GM21529 (cell line): ENCODE data around the gene CENPE.
A peak's percentile ranks its signal among the peaks of the same experiment; 100 is the strongest.

Experiments
- ATAC-seq: cut with Tn5 transposase; IDR thresholded peaks from one replicate; pipeline ENCODE4 v1.9.1; 2021; ENCODE audit not compliant: unreplicated experiment

Gene CENPE

DNA sequence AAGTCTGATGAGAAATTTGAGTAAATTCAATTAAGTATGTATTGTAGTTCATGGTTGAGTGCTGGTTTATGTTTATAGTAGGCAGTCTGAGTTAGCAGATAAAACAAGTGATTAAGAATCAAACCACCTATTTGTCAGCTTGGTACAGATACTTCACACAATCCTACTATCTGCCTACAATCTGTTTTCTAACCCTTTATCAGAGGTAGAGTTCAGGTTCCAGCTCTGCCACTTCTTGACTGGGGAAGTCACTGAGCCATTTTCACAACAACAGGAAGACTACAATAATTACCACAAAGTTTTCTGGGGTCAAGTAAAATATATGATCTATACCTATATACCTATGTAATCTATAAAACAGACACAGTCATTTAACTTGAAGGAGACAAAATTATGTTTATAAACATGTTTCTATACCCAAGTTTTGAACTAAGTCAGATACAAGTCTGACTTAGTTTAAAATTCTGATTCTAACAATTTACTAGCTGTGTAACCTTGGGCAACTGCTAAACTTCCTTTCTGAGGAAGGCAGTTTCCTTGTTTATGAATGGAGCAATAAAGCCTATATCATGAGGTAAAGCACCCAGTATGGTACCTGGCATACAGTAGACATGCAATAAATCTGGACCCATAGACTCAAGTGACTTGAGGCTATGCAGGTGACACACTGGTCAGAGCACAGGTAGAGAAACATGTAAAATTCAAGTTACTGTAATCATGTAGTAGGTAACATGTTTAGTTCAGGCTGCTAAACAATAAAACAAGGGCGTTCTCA, 61.3 kb downstream of the CENPE start:
- no peak for ATAC-seq

DNA sequence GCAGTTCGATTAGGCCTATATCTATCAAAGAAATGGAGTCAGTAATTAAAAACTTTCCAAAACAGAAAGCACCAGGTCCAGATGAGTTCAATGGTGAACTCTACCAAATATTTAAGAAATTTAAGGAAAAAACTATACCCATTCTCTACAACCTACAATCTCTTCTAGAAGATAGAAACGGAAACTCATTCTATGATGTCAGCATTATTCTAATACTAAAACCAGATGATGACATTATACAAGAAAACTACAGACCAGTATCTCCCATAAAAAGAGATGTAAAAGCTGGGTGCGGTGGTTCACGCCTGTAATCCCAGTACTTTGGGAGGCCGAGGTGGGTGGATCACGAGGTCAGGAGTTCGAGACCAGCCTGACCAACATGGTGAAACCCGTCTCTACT, 69.0 kb downstream of the CENPE start:
- ATAC-seq = no peak

DNA sequence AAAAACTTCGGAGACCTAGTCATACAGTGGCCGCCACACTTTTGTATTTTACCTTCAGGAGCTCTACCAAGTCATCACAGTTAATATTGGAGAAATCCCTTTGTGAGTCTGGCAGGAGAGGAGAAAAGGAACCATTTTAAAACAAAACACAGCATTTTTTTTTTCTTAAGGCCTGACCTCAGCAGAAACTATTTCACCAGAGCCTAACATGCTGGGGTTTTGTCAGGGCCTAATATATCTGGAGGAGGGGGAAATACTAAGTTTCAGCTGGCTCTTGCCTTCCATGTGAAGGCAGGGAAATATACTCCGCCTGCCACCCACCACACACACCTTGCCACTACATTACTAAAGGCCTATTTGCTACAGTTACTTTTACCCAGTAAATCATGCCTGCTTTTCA, 72.0 kb downstream of the CENPE start:
- ATAC-seq = no peak

DNA sequence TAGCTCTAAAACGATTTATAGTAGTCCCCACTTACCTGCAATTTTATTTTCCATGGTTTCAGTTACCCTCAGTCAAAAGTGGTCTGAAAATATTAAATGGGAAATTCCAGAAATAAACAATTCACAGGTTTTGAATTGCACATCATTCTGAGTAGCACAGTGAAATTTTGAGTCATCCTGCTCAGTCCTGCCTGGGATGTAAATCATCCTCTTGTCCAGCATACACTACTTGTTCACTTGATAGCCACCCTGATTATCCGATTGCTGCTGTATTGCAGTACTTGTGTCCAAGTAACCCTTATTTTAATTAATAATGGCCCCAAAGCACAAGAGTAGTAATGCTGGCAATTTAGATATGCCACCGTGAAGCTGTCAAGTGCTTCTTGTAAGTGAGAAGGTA, 75.0 kb downstream of the CENPE start:
- no peak for ATAC-seq

DNA sequence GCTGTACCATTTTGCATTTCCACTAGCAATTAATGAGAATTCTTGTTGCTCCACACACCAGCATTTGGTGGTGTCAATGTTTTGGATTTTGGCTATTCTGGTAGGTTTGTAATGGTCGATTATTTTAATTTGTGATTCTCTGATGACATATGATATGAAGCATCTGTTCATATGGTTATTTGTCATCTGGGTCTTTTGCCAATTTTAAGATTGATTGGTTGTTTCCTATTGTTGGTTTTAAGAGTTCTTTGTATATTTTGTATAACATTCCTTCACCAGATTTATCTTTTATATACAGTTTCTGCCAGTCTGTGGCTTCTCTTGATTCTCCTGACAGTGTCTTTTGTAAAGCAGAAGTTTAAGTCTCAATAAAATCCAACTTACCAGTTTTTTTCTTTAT, 80.0 kb downstream of the CENPE start:
- no peak for ATAC-seq

DNA sequence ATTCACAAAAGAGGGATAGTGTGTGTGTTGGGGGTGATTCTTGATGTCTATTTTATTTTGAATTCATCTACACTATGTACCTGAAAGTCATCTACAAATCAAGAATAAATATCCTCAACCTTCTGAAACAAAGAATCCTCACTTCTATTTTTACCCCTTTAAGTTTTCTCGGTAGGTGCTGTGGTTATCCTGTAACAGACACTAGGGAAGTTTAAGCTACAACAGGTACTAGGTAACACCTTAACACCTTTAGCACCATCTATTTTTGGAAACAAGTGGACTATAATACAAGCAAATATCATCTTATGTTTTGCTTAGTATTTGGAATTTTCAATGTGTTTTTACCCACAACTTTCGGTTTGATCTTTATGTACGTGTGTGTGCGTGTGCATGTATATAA, 86.5 kb downstream of the CENPE start:
- no peak for ATAC-seq

DNA sequence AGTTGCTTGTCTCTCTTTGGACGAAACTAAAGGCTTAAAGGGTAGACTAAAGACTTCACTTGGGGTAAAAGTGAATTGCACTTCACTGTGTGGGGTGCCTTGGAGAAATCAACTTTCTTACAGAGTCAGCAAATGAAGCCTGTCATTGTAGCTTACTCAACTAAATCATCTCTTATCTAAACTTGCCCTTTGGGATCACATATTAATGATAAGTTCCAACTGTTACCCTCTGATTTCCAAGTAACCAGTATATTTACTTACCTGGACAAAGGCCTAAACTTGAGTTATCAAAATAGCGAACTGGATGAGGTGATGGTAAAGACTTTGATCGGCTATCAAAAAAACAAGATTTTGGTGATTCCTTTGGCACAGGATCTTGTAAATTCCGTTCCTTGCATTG, 89.6 kb downstream of the CENPE start:
- no peak for ATAC-seq

DNA sequence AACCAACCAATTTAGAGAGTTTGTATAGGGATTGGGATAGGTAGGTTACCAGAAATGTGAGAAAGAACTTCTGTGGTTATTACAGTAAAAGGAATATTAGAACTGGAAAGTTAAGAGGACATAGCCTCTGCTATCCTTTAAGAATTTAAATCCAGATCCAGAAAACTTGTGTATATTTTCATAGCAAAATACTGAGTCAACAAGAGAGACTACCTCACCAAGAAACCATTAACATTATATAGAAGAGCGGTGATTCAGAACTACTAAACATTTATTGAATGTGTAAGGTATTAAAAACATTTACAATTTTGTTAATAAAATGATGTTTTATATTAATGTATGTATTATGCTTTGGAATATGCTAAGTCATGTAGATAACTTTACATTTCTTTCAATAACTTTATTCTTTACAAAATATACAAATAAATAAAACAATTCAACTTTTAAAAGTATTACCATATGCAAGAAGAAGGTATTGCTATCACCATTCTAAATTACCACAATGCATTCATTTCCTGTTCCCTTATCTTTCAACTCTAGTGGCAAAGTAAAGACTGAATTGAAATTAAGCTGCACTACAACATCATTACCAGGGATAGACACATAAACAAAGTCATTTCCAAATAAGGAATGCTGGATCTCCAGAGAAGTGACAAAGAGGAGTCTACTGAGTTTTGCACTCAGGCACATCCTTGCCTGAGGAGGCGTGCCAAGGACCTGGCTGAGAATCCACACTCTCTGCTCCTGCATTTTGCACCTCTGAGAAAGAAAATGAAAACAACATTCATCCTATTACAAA, 92.4 kb downstream of the CENPE start:
- ATAC-seq = no peak

DNA sequence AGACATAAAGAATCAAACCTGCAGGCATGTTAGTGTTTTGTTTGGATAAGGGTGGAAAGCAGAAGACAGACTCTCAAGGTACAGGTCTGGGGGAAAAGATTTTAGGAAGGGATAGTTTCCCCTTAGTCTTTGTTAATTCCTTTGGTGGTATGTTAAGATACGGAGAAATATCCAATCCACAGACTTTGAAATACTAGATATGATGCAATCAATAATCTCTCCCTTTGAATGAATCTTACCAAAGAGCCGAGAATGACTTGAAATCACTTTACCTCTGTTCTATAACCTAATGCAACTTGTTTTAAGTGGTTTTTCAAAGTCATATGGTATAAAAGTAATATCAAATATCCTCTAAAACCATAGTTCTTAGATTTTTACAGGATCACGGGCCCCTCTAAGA, 93.3 kb downstream of the CENPE start:
- no peak for ATAC-seq

DNA sequence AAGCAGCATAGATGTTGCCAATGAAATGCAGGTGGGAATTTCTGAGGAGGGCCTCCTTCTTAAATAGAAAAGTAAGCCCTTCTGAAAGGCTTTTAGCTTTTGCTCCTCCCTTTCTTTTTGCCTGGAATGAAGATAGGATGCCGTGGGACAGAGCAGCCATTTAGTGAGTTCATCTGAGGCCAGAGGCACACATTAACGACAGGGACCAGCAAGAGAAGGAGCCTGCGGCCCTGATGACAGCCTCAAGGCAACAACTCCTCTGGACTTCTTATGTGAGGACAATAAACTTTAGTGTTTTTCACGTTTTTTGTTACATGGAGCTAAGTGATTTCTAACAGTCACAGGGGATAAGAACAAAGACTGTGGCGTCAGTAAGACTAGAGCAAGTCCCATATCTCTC, 97.5 kb downstream of the CENPE start:
- ATAC-seq = no peak

DNA sequence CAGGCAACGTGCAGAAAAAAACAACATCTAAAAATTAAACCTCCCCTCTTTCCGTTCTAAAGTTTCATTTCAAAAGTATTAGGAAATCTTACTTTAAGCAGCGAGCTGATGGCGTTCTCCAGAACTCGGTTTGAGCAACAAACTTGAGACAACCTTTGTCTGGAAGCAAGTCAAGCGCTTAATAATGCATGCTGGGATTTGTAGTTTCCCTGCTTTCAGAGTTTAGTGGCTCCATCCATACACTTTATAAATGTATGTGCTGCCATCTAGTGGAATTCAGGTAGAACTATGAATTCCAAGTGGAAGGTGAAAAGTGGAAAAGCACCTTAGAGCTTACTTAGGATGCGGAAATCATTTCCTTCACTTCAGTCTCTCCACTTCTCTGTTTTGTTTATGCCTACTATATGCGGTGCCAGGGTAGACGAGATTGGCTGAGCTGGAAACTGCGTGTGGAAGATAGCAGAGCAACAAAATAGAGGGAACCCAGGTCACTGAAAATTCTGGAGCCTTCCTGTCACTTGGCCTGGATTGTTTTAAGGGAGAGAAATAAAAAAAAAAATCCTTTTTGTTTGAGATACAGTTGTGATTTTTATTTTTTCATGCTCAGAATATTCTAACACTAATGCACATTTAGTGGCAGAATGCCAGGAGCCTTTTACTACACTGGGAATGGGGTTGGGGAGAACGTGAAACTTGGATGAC, 98.3 kb downstream of the CENPE start, which contains the start of gene BDH2:
TSS of gene BDH2 (minus strand) at position 144 of the 702 bp plus-strand sequence. CDS start 3,580 bp downstream, outside the sequence.
- peak; percentile 98 for ATAC-seq

DNA sequence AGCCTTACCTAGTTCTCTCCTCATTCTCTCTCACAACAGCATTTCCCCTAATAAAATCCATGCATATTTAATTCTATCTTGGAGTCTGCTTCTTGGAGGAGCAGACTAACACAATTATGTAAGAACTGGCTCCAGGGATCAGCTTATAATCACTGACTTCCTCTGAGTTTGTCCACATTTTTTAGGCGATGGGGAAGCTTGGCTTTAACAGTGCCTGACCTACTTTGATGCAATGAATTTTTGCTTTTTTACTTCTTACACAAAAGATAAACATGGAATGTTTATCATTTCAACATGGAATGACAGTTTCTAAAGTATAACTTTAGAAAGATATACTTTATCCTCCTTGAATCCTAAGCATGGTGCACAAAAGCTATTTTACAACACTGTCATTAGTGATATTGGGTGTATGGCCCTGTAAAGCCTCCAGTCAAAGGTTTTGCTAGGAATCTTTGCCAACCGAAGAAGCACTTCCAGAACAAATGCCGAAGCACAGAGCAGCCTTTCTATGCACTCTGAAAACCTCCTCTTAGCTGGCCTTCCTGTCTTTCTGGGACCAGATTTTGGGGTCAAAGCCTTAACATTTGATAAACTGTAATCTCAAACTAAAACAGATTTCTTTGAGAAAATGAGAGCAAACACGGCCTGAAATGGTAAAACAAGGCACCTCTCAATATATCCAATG, 99.2 kb downstream of the CENPE start:
- ATAC-seq = no peak

DNA sequence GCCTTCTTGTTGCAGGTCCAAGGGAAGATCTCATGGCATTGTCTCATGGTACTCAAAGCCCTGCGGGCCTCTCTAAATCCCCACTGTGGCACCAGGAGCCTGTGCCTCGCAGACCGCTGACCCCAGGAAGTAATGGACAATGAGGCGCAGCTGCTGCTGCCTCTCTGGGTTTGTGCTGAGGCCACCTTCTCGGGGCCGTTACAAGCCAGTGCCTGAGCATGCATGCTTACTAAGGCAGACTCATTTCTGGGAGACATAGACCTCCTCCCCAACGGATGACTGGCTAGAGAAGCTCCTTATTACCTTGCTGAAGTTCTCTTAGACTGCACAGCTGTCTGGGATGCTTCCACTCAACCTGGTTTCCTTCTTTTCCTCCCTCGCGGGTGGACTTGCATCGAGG, 99.8 kb downstream of the CENPE start:
- ATAC-seq = no peak

DNA sequence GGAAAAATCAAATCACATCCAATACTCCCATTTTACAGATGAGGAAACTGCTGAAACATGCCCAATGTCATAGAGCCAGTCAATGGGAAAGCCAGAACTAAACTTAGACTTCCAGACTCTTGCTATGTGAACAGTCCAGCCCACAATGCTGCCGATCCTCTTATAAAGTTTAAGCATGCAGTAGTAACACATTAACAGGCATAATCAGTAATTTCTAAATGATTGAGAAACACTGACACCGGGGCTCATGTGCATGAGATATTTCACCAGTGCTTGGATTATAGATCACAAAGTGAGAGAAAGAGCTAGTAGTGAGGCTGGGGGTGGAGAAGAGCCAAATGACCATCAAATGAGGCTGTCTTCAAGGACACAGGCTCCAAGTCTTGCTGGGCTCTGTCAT, 101.0 kb downstream of the CENPE start:
- no peak for ATAC-seq

DNA sequence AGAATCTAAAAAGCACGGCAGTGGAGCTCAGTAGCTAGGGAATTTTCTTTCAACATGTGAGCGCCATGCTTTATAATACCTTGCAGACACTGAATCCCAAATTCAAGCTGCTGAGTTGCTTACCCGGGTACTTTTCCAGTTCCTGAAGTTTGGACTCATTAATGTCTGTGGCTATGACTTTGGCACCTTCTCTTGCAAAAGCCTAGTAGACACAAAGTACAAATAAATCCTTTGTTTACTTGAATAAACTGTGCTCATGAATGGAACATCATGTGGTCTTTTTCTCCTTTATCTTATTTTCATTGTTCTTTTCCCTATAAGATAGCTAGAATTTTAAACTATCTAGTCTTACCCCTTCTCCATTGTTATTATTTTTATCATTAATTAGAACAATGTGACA, 103.1 kb downstream of the CENPE start:
- ATAC-seq = no peak

DNA sequence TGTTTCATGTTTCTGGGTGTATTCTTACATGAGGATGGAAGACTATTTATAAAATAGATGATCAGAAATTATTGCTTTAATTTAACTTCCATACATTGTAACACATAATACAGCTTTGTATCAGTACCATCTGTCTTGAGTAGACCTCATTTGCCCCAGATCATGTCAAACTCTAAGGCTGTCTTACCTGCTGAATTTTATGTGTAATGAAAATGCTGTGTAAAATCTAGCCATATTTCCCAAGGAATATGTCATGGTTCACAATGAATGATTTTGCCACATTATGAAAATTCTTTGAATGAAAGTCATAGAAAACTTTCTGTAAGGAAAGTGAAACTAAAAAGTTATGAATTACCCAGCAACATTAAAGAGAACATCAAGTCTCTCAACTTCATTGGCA, 105.9 kb downstream of the CENPE start:
- ATAC-seq = peak; percentile 33

DNA sequence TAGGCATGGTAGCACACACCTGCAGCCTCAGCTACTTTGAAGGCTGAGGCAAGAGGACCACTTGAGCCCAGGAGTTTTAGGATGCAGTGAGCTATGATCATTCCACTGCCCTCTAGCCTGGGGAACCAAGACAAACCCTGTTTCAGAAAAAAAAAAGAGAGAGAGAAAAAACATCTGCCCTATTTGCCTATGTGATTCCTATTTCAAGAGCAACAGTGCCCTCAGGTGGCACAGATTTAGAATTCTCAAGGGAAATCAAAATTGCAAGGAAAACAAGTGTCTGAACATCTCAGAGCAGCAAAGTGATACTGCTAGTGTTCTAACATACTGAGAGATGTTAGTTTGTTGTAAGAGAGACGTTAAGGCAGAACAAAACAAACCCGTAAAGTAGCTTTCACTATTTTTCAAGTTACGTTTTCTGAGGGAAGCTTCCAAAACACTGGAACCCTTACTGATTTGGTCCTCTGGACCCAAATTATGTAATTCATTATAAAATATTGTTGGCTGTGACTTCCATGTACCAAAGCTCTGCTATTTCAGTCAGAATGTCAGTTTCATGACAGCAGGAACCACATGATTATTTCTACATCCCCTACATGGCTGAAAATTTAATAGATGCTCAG, 106.4 kb downstream of the CENPE start:
- peak; percentile 82 for ATAC-seq

DNA sequence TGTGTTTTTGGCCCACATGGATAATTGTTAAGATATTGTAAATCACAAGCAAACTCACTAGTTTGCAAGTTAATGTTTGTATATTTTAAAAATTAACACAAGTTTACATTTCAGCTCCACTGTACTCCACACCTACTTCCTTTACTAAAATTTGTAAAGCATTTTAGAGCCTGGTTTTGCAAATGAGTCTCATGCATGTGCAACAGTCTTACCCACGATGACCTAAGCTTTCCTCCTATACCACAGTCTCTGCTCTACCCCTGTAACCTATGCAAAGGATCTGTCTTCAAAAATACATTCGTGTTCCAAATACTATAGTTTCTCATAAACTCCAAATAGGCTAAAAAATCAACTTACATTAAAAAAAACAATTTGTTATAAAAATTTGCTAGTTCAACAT, 108.7 kb downstream of the CENPE start:
- ATAC-seq = no peak

DNA sequence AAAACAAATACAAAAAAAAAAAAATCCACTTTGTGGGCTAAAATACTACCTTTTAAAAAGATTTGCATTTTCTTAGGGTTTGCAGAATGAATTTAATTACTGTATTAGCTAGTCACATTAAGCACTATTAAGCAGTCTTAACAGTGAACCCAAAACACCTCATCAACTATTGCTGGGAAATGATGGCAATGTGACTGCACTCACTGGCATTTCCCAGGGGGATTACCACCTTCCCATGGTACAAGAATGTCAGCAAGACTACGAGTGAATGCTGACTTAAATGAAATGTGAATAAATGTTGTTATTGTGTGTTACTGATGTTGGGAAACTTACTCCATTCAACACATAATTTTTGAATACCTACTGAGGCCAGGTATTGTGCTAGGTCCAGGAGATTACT, 111.6 kb downstream of the CENPE start:
- ATAC-seq = no peak

DNA sequence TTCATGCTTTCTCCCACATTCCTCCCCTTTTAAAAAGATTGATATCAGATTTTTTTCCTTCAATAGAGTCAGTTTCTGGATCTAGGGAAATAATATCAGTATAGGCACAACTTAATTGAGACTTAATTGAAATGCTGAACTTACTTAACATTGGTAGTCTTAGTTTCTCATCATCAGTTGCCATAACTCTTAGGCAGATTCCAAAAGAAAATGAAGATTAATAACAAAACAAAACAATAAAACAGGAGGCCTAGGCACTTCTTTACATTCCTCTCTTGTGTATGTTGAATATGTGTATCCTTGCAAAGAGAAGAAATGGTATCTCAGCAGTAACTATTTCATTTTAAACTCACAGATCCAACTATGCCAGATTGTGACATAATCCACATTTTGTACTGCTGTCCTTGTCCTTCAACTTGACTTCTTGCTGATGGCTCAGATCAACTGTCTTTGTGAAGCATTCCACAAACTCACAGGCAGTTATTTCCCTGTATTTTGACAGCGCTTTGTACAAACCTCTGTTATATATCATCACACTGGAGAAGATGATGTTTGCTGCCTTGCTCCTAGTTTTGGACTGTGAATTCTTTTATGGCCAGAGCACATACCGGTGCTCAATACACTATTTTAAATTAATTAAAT, 112.5 kb downstream of the CENPE start:
- ATAC-seq = no peak
